Posterior vena cava (tissue), 2 donors: ENCODE results near the gene SH2D7. TPM values are rescaled to one million over a fixed set of nuclear protein-coding genes. Genes with fewer than 3 reads are reported as not detected.

Experiments
- DNase-seq: peaks from one replicate; pipeline ENCODE4 v3.0.0-alpha.2; 2020; ENCODE audit warnings: low spot score
- intact Hi-C, 2 donors: fragments of 100-400 bp; cut with DNase I; formaldehyde crosslinking; loops; one replicate each; pipeline versions ENCODE4 v1.14.1 to v1.14.2; 2022 to 2023
- total RNA-seq, 2 donors: library from RNA; stranded (reverse); fragmentation: NEBNext Ultra II Directional; extraction: Animal tissue kit (Norgen Biotek cat#: 25700); gene quantifications; one replicate each; pipeline ENCODE4 v1.2.1, GENCODE V29; 2021
- donor health status: DM: yes; HTN: yes; CAD: no.
- donor health status: DM: yes; HTN: yes; CAD: no.

The SH2D7 gene
- total RNA-seq, 2 donors from 2014 or later = not detected

GRCh38 chr15:78098131-78098755, 5.9 kb downstream of the SH2D7 start:
- DNase-seq = no peak
- intact Hi-C loops = no loop called here

- DNase-seq = no peak
- intact Hi-C loops = no loop called here
These were observed 8.5 kb downstream of the SH2D7 start for GRCh38 chr15:78100886-78101285.

DNA sequence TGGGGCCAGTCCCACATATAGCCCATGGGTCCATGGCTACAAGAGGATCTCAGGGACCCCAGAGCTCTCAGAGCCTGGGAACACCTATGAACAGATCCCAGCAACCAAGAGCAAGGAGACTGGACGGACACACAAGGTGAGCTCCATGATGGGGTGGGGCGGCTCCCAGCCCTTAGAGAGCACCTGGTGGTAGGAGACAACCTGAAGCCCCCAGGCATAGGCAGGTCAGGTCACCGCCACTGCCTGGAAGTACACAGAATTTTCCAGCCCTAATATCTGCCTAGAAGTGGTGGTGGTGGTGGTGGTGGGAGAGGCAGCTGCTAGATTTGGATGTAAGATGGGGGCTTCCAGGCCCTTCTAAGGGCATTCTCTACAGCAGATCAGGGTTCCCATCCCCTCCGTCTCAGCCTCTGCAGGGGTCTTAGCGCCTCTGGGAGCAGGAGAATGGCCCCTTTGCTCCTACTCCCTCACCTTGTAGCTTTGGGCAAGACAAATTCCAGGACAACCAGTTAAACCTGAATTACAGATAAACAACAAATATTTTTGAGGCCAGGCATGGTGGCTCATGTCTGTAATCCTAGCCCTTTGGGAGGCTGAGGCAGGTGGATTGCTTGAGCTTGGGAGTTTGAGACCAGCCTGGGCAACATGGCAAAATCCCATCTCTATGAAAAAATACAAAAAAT, 9.2 kb downstream of the SH2D7 start:
- intact Hi-C loops = no loop called here
- DNase-seq = no peak

- no peak for DNase-seq
- intact Hi-C loops = no loop called here
These were observed 9.8 kb downstream of the SH2D7 start for GRCh38 chr15:78102211-78102610.

- intact Hi-C loops = no loop called here
- DNase-seq = no peak
These were observed 10.4 kb downstream of the SH2D7 start for GRCh38 chr15:78102741-78103140.

- intact Hi-C loops = no loop called here
- DNase-seq = no peak
These were observed 11.2 kb downstream of the SH2D7 start for GRCh38 chr15:78103406-78104118.

DNA sequence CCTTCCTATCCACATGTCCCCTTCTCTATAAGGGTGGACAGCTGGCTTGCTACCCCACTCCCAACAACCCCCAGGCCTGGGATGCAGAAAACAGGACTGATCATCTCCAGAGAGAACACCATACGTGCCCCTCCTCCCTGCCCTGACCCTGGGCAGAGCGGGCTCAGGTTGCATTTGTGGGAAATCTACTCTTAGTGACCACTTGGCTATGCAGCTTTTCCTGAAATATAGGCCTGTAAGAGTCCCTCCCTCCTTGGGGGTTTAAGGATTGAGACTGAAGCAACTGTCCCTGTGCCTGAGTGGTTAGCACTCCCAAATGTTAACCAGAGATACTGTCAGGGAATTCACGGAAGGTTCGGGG, 11.7 kb downstream of the SH2D7 start:
- no peak for DNase-seq
- intact Hi-C loops = no loop called here

GRCh38 chr15:78104566-78105475, 12.5 kb downstream of the SH2D7 start:
- DNase-seq = no peak
- intact Hi-C loops = no loop called here

DNA sequence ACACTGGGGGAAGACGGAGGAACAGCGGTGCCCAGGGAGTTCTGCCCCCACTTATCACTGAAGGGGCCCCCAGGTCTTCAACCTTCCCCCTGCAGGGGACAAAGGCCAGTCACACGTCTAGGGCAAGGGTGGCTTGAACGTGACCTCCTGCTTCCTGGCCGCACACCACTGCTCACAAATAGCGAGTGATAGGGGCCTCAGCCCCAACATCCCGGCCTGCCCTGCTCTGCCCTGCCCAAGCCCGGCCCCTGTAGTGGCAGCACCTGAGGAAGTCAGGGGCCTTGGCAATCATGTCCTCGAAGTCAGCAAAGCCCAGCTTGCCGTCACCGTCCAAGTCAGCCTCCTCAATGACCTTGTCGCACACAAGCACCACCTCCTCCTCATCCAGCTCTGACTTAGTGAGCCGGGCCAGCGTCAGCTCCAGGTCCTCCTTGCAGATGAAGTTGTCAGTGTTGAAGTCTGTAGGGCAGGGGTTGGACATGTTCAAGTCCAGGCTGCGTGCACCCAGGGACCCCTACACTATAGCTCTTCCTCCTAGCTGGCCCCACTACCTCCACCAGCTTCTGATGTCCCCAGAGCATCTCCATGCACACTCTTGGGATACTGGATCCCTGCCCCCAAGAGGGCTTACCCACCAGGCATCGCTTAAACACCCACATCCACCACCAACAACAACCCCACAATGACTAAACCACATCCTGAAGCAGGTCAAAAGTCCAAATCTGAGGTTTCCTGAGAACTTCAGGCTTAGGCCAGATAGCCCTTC, 13.3 kb downstream of the SH2D7 start:
- DNase-seq = no peak
- intact Hi-C loops = loop anchor here in 1 of 2 donors (2.0 kb wide), 1 partner anchor 139 kb away; no protein-coding TSS in a partner anchor

- intact Hi-C loops = loop anchor here in 1 of 2 donors (2.0 kb wide), 1 partner anchor 141 kb away; no protein-coding TSS in a partner anchor
- DNase-seq = no peak
These were observed 15.1 kb downstream of the SH2D7 start for GRCh38 chr15:78107471-78107870.

- intact Hi-C loops = loop anchor here in 1 of 2 donors (2.0 kb wide), 1 partner anchor 142 kb away; no protein-coding TSS in a partner anchor
- DNase-seq = peak; percentile 95
These were observed 16.1 kb downstream of the SH2D7 start for GRCh38 chr15:78108300-78109084.

DNA sequence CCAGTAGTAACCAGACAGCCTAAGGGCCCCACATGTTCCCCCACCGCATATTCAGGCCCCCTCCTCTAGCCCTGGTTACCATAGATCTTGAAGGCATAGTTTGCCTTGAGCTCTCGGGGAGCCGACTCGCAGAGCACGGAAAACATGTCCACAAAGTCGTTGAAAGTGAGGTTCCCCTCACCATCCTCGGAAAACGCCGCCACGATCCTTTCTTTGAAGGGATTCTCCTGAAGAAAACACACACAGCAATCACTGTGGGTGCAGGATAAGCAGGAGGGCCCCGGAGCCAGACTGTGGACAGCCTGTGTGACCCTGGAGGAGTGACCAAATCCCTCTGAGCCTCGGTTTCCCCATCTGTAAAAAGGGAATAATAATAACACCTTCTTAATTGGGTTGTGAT, 16.8 kb downstream of the SH2D7 start:
- DNase-seq = no peak
- intact Hi-C loops = loop anchor here in 1 of 2 donors (2.0 kb wide), 1 partner anchor 142 kb away; no protein-coding TSS in a partner anchor

DNA sequence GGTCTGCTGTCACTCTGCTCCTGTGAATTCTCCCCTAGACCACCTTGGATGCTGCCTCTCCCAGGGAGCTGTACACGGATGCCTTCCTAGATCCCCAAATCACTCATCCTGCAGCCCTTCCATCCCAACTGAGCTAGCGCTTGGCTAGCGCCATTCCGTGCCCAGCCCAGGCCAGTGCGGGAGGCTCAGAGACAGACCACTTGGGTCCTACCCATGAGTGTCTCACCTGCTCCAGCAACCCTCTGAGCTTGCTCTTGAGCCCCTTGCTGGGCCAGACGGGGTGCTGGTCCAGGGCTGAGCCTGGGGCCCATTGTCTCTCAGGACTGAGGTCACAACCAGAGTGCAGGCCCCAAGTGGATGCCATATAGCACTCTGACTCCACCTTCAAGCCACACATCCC, 17.7 kb downstream of the SH2D7 start:
- no peak for DNase-seq
- intact Hi-C loops = loop anchor here in 1 of 2 donors (5.0 kb wide), 1 partner anchor 132 kb away; no protein-coding TSS in a partner anchor

GRCh38 chr15:78110916-78111475, 18.6 kb downstream of the SH2D7 start:
- DNase-seq = no peak
- intact Hi-C loops = loop anchor here in 1 of 2 donors (5.0 kb wide), 1 partner anchor 131 kb away; no protein-coding TSS in a partner anchor

GRCh38 chr15:78111788-78112187, 19.4 kb downstream of the SH2D7 start:
- intact Hi-C loops = loop anchor here in 1 of 2 donors (5.0 kb wide), 1 partner anchor 131 kb away; no protein-coding TSS in a partner anchor
- DNase-seq = no peak

DNA sequence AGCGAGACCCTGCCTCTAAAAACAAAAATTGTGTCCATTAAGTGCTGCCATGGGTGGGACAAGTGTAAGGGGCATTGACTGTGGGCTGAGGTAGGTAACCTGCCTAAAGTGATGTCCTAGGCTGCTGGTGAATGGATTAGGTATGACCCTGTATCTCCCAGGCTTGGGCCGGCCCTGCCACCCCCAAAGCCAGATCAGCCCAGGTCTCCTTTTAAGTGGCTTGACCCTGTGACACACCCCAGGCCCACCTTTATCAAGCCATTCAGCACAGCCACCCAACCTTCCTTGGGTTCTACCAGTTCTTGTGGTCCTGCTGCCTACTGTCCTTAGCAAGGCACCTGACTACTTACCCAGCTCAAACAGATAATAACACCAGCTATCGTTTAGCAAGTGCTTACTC, 20.2 kb downstream of the SH2D7 start:
- intact Hi-C loops = loop anchor here in 1 of 2 donors (5.0 kb wide), 1 partner anchor 130 kb away; no protein-coding TSS in a partner anchor
- DNase-seq = no peak

GRCh38 chr15:78120523-78120922, 28.2 kb downstream of the SH2D7 start:
- no peak for DNase-seq
- intact Hi-C loops = loop anchor here (5.0 kb wide), 2 partner anchors 72 to 122 kb away; no protein-coding TSS in a partner anchor
